ENCODE results near the gene PPIL1. TPM values are rescaled to one million over a fixed set of nuclear protein-coding genes. Genes with fewer than 3 reads are reported as not detected.

The PPIL1 gene
- total RNA-seq, 1 experiment from 2014 or later, result 64.2 TPM

- Mint-ChIP-seq H3K4me3 (no peak overlapping the region), H3K4me1 (peaks cover 20% of the 10 kb centered on the region), H3K36me3 (no peaks in the 10 kb centered on the region), H3K9me3 (no peaks in the 10 kb centered on the region), H3K27me3 (ENCODE audit: low read depth) (no peaks in the 10 kb centered on the region), H3K27ac (no peak overlapping the region)
- DNase-seq (ENCODE audit: low spot score), result no peak
- ChIA-PET POLR2A (interaction anchor here (1.0 kb wide), 1 partner anchor 17 kb away, joined by 3 read pairs; no protein-coding TSS in a partner anchor), CTCF (interaction anchor here (1.0 to 2.3 kb wide), 6 partner anchors 15 to 200 kb away, joined by 3 to 8 read pairs (median 4); no protein-coding TSS in a partner anchor)
- peak; percentile 56 for ATAC-seq
- TF ChIP-seq MYBL2 (CRISPR knock-in tag; IDR thresholded peaks at IDR 0.05) (no peak), ZNF138 (CRISPR knock-in tag; conservative IDR thresholded peaks at IDR 0.05) (no peak)
These were observed 56.8 kb downstream of the PPIL1 start for GRCh38 chr6:36817847-36818246.

- ChIA-PET CTCF (interaction anchor here (0.6 to 2.3 kb wide), 7 partner anchors 15 to 487 kb away, joined by 3 to 8 read pairs (median 3); no protein-coding TSS in a partner anchor), POLR2A (interaction anchor here (1.0 kb wide), 1 partner anchor 17 kb away, joined by 3 read pairs; no protein-coding TSS in a partner anchor)
- no peak overlapping the region for H3K27ac Mint-ChIP-seq
- ATAC-seq, result no peak
- no peaks in the 10 kb centered on the region for H3K9me3 Mint-ChIP-seq
- H3K27me3 Mint-ChIP-seq (ENCODE audit: low read depth), result no peaks in the 10 kb centered on the region
- no peak overlapping the region for H3K4me3 Mint-ChIP-seq
- H3K4me1 Mint-ChIP-seq, result peaks cover 20% of the 10 kb centered on the region
- DNase-seq (ENCODE audit: low spot score), result no peak
- H3K36me3 Mint-ChIP-seq, result no peaks in the 10 kb centered on the region
- TF ChIP-seq PRDM15 (CRISPR knock-in tag; IDR thresholded peaks at IDR 0.05) (no peak), FOXK1 (CRISPR knock-in tag; IDR thresholded peaks at IDR 0.05) (no peak), TCF7 (CRISPR knock-in tag; IDR thresholded peaks at IDR 0.05; ENCODE audit: low read depth) (no peak), ZNF281 (CRISPR knock-in tag; IDR thresholded peaks at IDR 0.05) (no peak), ZNF138 (CRISPR knock-in tag; conservative IDR thresholded peaks at IDR 0.05) (no peak), ARID4B (CRISPR knock-in tag; IDR thresholded peaks at IDR 0.05; ENCODE audit: borderline replicate concordance) (no peak), ETV6 (CRISPR knock-in tag; IDR thresholded peaks at IDR 0.05) (no peak), JAZF1 (CRISPR knock-in tag; IDR thresholded peaks at IDR 0.05) (no peak), E2F1 (CRISPR knock-in tag; IDR thresholded peaks at IDR 0.05) (no peak), MLX (CRISPR knock-in tag; IDR thresholded peaks at IDR 0.05) (no peak), HMGXB4 (CRISPR knock-in tag; IDR thresholded peaks at IDR 0.05) (no peak), MXD4 (CRISPR knock-in tag; IDR thresholded peaks at IDR 0.05; ENCODE audit: borderline replicate concordance) (no peak), NFE2L1 (CRISPR knock-in tag; IDR thresholded peaks at IDR 0.05) (no peak), ZBTB43 (CRISPR knock-in tag; IDR thresholded peaks at IDR 0.05) (no peak), CREM (CRISPR knock-in tag; IDR thresholded peaks at IDR 0.05) (no peak), ZNF671 (CRISPR knock-in tag; IDR thresholded peaks at IDR 0.05) (no peak)
These were observed 57.3 kb downstream of the PPIL1 start for GRCh38 chr6:36817176-36817817.
